ELR (cell line): ENCODE measurements around the gene RGS7.
"Not testable (repeated sequence)": the region's sequence is repeated elsewhere in the genome, so short reads cannot be mapped to it uniquely, and the experiment has no call there.

Experiments used
- DNase-seq: peaks from one replicate; pipeline ENCODE4 v3.0.0-alpha.2; 2015; ENCODE audit warnings: low read depth

Gene RGS7

DNA sequence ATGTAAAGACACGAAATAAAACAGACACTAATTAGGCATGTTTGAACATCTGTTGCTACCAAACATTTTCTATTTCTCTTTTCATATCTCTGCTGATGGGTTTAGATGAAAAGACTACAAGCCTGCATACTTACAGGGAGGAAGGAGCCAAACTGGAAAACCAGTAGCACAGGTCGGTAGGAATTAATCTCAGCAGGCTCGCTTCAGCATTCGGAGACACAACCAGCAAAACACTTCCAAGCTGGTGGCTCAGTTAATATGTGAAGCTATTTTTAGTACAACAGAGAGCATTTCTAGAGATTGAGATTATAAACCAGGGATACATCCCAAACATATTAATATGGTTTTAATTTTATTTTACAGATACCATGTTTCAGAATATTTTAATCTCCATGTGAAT is 444.2 kb downstream of the RGS7 start:
- no peak for DNase-seq

DNA sequence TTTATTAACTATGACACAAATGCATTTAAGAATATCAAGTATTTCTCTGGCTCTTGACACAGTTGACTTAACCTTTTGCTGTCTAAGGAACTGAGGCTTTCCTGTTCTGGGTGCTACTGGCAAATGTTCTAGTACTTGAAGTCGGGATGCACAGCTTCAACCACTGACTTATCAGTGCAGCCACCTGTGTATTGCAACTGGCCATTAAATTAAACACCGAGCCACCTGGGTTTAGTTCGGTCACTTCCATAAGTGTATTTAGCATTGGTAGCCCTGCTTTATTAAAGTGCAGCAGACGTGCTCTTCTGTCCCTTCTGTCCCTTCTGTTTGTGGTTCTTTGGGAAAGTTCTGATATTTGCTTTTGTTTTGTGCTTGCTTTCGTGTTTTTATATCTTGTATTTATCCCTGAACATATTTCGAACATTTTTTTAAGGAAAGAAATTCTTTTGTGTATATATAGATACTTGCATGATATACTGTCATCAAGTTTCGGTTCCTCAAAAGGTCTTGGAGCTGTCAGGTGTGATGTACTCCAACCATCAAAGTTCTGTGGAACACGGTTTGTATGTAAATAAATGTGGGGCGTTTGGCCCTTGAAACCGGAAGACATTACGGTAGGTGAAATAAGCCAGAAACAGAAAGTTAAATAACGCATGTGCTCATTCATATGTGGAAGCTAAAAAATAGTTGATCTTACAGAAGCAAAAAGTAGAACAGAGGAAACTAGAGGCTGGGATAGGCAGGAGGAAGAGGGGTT is 447.1 kb downstream of the RGS7 start:
- no peak for DNase-seq

DNA sequence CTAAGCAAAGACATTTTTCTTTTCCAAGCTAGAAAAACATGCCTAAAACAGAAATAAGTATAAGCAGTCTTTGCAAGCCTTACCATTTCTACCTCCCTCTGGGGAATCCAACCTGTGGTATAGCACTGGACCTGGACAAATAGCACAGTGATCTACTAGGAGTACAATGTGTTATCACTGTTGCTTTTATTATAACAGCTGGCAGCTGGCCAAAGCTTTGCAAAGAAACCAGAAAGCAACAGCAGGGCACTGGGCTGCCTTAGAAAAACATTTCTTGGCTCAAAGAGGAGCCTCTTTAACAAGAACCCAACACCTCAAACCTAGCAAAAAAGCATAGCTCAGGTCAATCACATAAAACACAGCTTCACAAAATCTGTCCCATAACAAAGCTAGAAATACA is 450.5 kb downstream of the RGS7 start:
- no peak for DNase-seq

DNA sequence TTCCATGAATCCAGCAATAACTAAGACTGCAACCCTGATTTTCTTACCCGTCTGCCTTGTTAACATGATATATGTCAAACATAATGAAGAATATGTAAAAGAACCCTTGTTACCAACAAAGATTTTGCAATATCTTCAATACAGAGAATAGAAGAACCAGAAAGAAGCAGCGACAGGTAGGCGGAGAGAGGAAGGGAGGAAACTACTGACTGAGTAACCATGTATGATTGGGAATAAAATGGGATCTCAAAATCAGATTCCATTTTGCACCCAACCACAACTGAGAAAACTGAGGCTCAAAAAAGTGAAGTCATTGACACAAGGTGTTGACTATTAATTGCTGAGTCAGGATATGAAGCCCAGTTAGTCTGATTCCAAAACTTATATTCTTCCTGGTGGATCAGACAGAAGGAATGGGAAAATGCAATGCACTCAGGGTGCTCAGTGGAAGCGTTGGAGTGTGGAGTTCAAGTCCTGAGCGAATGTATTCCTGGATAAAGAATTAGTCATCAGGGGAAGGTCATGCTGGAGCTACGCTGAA is 451.7 kb downstream of the RGS7 start:
- DNase-seq, result no peak

DNA sequence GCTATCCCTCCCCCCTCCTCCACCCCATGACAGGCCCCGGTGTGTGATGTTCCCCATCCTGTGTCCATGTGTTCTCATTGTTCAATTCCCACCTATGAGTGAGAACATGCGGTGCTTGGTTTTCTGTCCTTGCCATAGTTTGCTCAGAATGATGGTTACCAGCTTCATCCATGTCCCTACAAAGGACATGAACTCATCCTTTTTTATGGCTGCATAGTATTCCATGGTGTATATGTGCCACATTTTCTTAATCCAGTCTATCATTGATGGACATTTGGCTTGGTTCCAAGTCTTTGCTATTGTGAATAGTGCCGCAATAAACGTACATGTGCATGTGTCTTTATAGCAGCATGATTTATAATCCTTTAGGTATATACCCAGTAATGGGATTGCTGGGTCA is 461.6 kb downstream of the RGS7 start:
- not testable (repeated sequence) for DNase-seq

DNA sequence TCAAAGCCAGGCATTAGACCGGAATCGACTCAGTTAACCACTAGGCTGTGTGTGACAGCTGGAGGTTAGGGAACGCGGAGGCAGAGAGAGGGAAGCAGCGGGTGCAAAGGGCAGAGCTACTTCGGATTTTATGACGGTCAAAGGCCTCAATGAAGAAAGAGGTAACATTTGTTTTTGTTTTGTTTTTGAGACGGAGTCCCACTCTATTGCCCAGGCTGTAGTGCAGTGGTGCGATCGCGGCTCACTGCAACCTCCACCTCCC is 468.3 kb downstream of the RGS7 start:
- no peak for DNase-seq

DNA sequence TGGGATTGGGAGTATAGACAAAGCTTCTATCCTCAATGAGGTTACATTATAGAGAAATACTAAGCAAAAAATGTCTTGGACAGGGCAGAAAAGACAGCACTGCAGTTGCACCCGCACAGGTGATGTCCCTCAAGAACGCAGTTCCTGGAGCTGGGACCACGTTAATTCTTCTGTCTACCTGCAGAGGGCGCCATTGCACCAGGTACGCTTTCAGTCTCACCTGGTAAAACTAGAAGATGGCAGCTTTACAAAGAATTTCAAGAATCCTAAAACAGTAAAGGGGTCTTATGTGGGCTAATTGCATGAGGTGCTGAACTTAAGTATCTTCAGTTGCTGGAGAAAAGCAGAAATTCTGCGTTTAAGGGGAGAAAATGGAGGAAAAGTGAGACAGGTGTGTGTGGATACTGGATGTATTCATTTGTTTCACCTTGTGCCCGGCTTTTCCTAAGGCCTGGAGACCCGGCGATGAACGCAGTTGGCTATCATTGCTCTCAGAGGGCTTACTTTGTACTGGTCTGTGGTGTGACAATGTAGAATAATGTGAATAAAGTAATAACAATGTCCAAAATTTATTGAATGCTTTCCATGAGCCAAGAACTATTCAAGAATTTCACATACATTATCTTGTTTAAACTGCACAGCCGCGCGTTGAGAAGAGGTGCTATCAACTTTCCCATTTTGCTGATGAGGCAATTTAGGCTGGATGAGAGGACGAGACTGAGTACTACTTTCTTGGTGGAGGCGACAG is 468.8 kb downstream of the RGS7 start:
- DNase-seq, result peak; percentile 38

DNA sequence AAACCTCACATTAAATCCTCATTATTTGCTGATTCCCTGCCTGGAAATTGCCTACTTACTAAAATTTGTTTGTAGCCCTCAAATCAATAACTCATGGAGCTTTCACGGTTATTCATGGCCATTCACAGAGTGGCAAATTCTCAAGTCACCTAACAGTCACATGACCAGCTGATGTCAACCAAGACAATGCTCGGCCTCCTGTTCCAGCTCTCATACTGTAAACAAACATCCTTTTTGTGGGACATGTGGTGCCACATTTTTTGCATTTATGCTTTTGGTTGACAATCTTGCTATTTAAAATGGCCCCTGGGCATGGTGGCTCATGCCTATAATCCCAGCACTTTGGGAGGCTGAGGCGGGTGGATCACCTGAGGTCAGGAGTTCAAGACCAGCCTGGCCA is 473.5 kb downstream of the RGS7 start:
- DNase-seq, result no peak

DNA sequence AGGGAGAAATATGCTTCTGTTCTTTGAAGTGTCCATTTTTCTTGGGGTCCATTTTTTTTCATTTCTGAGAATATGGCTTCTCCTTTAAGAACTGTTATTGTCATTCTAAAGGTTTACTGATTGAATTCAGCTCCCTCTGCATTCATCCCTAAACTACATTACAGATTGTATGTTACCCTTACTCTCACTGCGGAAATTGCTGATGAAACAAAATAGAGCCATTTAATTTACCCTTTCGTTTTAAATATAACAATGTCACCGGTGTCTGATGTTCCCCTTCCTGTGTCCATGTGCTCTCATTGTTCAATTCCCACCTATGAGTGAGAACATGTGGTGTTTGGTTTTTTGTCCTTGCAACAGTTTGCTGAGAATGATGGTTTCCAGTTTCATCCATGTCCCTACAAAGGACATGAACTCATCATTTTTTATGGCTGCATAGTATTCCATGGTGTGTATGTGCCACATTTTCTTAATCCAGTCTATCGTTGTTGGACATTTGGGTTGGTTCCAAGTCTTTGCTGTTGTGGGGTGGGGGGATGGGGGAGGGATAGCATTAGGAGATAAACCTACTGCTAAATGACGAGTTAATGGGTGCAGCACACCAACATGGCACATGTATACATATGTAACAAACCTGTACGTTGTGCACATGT is 474.2 kb downstream of the RGS7 start:
- DNase-seq, result not testable (repeated sequence)

DNA sequence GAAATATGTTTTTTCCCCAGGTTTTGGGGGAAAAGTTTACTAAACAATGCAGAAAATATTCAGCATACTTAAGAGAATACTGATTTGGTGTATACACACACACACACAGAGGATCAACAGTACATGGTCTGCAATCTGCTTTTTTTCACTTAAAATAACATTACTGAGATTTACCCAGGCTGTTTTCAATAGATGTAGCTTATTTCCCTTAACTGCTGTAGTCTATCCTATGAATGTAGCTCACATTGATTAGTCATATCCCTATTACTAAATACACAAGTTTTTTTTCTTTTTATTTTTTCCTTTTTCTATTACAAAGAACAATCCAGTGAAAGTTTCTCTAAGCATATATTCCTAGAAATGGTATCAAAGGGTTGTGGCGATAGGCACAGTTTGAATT is 478.4 kb downstream of the RGS7 start:
- peak; percentile 48 for DNase-seq

DNA sequence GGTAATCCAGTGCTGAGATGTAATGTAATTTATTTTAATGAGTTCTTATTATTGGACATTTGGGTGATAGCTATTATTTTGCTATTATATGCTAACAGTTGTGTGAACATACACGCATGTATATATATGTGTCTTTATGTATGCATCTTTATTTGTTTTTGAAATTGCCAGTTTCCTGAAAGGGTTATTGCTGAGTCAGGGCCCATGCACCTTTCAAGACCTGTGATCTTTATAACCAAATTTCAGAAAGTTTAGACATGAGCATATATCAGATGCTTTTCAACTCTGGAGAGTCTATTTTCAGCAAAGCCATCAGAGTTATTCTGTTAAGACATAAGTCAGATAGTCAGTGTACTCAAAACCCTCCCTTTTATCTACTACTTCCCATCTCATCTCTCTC is 479.4 kb downstream of the RGS7 start:
- DNase-seq, result no peak

DNA sequence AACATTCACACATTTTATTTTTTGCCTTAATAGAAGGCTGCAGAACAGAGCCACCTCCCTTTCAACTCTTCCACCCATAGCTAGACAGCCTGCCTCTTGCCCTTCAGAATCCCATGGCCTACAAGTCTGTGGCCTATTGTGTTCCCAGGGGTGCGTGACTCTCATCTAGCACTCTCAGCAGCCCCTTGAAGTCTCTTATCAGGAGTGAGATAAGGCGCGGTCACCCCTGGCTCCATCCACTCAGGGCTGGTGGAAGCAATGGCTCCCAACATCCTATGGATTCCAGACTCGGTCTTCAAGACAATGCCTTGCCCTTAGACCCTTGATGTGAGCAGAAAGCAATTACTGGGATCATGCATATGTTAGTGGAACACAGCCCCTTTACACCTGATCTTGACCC is 480.9 kb downstream of the RGS7 start:
- no peak for DNase-seq

DNA sequence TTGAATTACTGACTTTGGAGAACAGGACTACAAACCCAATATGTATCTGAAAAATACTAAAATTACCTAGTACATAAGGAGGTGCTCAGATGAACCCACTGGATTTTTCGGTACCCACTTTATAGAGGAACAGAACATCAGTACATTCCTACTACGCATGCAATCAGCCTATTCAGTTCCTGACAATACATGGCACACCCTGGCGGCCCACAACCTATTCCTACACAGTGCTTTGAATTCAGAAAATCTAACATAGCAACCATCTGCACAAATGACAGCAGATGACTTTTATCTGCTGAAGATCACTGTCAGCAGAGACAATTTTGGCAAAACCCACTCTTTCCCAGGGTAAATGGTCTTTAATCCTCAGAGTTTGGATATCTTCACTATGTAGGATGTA is 487.9 kb downstream of the RGS7 start:
- DNase-seq, result no peak

DNA sequence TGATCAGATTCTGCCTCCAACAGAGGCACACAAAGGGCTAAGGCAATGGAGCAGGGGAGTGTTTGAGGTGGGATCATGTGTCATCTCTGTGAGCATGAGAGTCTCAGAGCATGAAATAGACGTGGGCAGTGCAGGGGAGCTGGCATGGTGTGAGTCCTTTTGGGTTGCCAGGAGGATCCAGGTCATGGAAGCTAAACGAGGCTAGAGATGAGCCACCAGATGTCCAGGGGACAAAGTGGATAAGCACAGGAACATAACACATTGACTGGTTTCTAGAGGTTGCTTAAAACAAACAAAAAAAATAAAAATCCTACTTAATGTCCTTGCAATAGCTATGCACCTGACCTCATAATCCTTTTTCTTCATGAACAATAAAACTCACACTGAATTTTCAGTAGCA is 490.3 kb downstream of the RGS7 start:
- DNase-seq, result no peak

DNA sequence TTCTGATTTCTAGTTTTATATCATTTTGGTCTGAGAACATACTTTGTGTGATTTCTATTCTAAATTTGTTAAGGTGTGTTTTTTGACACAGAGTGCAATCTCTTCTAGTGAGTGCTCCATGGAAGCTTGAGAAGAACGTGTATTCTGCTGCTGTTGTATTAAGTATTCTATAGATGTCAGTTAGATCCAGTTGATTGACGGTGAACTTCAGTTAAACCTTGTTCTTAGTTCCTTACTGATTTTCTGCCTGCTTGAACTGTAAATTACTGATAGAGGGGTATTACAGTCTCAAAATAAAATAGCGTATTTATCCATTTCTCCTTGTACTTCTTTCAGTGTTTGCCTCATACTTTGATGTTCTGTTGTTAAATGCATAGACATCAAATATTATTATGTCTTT is 497.0 kb downstream of the RGS7 start:
- no peak for DNase-seq

DNA sequence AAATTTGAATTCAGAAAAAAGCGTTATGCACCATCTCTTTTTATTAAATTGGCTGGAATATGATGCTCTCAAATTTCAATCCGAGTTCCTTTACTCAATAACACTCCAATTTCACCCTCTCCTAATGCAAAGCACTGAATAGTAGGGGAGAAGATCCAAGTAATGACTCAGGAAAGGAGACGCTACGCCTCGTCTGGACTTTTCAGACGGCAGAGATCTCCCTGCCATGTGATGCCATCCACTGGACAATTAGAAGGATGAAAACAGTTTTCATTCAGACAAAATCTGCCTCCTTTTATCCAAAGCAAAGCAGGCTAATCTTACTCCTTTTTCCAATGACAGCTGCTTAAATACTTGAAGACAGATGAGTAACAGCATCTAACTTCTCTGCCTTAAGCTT is 502.6 kb downstream of the RGS7 start:
- peak; percentile 32 for DNase-seq

DNA sequence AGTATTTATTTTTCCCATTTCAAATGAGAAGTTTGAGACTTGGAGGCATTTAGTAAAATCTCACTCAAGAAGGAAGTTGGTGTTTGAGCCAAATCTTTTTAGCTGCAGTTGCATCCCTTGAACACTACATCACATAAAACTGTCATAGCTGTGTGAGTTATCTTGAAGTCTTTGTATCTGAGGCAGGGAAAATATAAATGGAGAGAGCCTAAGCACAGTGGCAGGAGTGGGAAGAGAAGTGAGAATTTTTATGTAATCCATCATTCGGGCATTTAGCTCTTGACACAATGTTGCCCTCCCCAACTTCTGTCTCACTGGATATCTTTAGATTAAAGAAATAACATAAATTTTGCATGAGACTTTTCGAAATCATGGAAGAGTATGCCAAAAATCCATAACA is 509.7 kb downstream of the RGS7 start:
- no peak for DNase-seq

DNA sequence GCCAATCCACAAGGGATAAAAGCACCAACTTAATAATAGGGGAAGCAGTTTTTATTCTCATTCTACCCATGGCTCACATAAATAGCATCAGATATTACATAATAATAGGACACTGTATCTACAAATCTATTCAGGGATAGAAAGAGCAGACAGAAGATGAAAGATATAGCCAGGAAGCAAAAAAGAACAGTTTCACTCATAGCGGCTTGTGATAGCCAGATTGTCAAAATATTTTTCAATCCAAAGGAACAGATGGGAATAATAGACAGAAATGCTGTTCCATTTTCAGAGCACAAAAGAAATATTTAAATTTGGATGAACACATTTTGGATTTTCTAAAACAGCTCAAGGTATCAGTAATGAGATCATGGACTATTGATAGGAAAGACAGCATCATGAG is 512.5 kb downstream of the RGS7 start:
- no peak for DNase-seq

DNA sequence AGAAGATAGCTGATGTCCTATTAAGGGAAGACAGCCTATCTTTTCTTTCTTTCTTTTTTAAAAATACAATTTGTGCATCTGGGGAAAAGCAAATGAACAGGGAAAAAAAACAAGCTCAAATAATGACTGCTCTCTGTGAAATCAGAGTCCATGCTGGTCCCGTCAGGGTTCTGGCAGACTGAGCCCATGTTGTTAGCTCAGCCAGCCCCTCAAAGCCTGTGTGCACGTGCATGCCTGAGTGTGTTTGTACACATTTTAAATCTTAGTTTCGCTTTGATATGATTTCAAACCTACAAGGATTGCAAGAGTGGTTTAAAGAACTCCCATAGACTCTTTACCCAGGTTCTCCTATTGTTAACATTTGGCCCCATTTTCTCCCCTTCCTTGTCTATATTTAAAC is 513.2 kb downstream of the RGS7 start:
- no peak for DNase-seq

DNA sequence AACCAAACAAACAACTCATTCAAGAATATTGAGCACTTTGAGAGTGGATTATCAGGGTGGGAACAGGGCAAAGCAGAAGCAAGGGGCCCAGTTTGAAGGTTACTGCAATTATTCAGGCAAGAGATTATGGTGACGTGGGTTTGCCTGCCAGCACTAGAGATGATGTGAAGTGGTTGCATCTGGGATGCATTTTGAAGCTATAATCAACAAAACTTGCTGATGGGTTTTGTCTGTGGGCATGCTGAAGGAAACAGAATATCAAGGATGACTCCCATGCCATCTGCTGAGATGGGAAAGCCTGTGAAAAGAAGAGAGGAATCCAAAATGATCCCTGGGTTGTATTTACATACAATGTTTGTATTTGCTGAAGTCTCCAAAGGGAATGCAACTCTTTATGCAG is 520.7 kb downstream of the RGS7 start:
- DNase-seq, result no peak

DNA sequence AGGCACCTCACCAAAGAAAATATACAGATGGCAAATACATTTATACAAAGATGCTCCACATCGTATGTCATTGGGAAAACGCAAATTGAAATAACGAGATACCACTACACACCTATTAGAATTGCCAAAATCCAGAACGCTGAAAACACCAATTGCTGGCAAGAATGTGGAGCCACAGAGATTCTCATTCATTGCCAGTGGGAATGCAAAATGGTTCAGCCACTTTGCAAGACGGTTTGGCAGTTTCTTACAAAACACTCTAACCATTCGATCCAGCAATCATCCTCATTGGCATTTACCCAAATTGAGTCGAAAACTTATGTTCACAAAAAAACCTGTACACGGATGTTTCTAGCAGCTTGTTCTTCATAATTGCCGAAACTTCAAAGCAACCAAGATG is 521.7 kb downstream of the RGS7 start:
- no peak for DNase-seq

DNA sequence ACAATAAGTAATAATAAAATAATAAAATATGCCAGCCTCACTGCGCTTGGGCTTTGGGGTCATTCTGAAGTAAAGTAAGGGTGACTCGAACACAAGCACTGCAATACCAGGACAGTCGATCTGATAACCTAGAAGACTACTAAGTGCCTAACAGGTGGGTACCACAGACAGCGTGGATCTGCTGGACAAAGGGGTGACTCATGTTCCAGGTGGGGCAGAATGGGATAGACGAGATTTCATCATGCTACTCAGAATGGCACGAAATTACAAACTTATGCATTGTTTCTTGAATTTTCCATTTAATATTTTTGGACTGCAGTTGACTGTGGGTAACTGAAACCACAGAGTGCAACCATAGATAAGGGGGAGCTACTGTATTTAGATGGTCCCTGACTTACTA is 523.9 kb downstream of the RGS7 start:
- DNase-seq, result no peak

DNA sequence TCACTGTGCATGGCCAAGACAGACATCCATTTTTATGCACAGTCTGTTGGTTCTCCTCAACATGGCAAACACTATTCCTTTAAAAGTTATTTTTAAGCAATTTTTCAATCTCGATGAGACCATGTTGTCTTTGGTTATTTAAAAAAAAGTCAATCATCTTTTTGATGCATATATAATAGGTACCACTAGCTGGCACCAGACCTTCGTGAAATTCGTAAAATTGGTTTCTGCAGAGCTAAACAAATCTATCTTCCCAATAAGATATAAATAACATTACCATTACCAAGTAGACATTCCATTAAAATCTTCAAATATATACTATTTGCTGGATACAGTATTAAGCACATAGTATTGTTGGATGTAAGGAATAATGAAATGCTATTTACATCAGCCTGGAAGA is 525.1 kb downstream of the RGS7 start:
- DNase-seq, result peak; percentile 10
